ENCODE data around the gene TRAFD1. TPM values are rescaled to one million over a fixed set of nuclear protein-coding genes. Genes with fewer than 3 reads are reported as not detected.

The TRAFD1 gene
- total and polyA plus RNA-seq, 2 of the 8 experiments (the other 6 are each of a cell fraction or from before 2014, with no cell fraction given): 18.1 to 33.1 TPM

- TF ChIP-seq, protein P1, sequence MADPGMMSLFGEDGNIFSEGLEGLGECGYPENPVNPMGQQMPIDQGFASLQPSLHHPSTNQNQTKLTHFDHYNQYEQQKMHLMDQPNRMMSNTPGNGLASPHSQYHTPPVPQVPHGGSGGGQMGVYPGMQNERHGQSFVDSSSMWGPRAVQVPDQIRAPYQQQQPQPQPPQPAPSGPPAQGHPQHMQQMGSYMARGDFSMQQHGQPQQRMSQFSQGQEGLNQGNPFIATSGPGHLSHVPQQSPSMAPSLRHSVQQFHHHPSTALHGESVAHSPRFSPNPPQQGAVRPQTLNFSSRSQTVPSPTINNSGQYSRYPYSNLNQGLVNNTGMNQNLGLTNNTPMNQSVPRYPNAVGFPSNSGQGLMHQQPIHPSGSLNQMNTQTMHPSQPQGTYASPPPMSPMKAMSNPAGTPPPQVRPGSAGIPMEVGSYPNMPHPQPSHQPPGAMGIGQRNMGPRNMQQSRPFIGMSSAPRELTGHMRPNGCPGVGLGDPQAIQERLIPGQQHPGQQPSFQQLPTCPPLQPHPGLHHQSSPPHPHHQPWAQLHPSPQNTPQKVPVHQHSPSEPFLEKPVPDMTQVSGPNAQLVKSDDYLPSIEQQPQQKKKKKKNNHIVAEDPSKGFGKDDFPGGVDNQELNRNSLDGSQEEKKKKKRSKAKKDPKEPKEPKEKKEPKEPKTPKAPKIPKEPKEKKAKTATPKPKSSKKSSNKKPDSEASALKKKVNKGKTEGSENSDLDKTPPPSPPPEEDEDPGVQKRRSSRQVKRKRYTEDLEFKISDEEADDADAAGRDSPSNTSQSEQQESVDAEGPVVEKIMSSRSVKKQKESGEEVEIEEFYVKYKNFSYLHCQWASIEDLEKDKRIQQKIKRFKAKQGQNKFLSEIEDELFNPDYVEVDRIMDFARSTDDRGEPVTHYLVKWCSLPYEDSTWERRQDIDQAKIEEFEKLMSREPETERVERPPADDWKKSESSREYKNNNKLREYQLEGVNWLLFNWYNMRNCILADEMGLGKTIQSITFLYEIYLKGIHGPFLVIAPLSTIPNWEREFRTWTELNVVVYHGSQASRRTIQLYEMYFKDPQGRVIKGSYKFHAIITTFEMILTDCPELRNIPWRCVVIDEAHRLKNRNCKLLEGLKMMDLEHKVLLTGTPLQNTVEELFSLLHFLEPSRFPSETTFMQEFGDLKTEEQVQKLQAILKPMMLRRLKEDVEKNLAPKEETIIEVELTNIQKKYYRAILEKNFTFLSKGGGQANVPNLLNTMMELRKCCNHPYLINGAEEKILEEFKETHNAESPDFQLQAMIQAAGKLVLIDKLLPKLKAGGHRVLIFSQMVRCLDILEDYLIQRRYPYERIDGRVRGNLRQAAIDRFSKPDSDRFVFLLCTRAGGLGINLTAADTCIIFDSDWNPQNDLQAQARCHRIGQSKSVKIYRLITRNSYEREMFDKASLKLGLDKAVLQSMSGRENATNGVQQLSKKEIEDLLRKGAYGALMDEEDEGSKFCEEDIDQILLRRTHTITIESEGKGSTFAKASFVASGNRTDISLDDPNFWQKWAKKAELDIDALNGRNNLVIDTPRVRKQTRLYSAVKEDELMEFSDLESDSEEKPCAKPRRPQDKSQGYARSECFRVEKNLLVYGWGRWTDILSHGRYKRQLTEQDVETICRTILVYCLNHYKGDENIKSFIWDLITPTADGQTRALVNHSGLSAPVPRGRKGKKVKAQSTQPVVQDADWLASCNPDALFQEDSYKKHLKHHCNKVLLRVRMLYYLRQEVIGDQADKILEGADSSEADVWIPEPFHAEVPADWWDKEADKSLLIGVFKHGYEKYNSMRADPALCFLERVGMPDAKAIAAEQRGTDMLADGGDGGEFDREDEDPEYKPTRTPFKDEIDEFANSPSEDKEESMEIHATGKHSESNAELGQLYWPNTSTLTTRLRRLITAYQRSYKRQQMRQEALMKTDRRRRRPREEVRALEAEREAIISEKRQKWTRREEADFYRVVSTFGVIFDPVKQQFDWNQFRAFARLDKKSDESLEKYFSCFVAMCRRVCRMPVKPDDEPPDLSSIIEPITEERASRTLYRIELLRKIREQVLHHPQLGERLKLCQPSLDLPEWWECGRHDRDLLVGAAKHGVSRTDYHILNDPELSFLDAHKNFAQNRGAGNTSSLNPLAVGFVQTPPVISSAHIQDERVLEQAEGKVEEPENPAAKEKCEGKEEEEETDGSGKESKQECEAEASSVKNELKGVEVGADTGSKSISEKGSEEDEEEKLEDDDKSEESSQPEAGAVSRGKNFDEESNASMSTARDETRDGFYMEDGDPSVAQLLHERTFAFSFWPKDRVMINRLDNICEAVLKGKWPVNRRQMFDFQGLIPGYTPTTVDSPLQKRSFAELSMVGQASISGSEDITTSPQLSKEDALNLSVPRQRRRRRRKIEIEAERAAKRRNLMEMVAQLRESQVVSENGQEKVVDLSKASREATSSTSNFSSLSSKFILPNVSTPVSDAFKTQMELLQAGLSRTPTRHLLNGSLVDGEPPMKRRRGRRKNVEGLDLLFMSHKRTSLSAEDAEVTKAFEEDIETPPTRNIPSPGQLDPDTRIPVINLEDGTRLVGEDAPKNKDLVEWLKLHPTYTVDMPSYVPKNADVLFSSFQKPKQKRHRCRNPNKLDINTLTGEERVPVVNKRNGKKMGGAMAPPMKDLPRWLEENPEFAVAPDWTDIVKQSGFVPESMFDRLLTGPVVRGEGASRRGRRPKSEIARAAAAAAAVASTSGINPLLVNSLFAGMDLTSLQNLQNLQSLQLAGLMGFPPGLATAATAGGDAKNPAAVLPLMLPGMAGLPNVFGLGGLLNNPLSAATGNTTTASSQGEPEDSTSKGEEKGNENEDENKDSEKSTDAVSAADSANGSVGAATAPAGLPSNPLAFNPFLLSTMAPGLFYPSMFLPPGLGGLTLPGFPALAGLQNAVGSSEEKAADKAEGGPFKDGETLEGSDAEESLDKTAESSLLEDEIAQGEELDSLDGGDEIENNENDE (IDR thresholded peaks at IDR 0.05; ENCODE audit: insufficient replicate concordance, low read length): no peak
- no peak for TF ChIP-seq HDAC2 (IDR thresholded peaks at IDR 0.05; ENCODE audit: borderline replicate concordance in 1 of 2, low read depth in 2 of 2, low read length in 2 of 2)
- TF ChIP-seq BCL11A (IDR thresholded peaks at IDR 0.05; ENCODE audit: low read depth in 2 of 2, low read length in 2 of 2): no peak
- TF ChIP-seq HDAC6 (IDR thresholded peaks at IDR 0.05; ENCODE audit: low read depth, low read length): no peak
- TF ChIP-seq SRF (IDR thresholded peaks at IDR 0.05; ENCODE audit: low read depth, low read length): no peak
- no peak for TF ChIP-seq TAF1 (IDR thresholded peaks at IDR 0.05; ENCODE audit: low read depth, low read length)
Measured at GRCh38 chr12:112102127-112102526, 23.2 kb upstream of the TRAFD1 start (continued).

Data from H1 (cell line).